OCI-LY3 (cell line): Measurements from ENCODE around the gene CACNA2D1.

ENCODE experiments used
- H2AFZ ChIP-seq: fragments of 200-600, 300-600 bp; shearing (Covaris generic); 2 replicates; pipeline ENCODE4 v1.6.0; 2014; ENCODE audit warnings: antibody characterized with exemption, low read depth, low read length
- H3K27ac ChIP-seq: fragments of 200-600, 300-600 bp; sonication (generic); 2 replicates; pipeline ENCODE4 v1.5.1; 2014; ENCODE audit warnings: mild to moderate bottlenecking, low read length, moderate library complexity, mixed read lengths
- H3K27me3 ChIP-seq: fragments of 200-600, 300-600 bp; sonication (generic); 2 replicates; pipeline ENCODE4 v1.6.1; 2014; ENCODE audit warnings: low read depth, low read length, mixed read lengths
- H3K36me3 ChIP-seq: fragments of 200-600, 300-600 bp; sonication (generic); replicated peaks from 2 replicates; pipeline ENCODE3; 2014; ENCODE audit warnings: low read depth, low read length, mixed read lengths
- H3K4me1 ChIP-seq: fragments of 300-600, 200-600 bp; sonication (generic); 2 replicates; pipeline ENCODE4 v1.6.1; 2014; ENCODE audit warnings: low read length, mixed read lengths
- H3K4me2 ChIP-seq: fragments of 200-600, 300-600 bp; sonication (generic); 2 replicates; pipeline ENCODE4 v1.6.1; 2014; ENCODE audit warnings: low read length, mixed read lengths
- H3K4me3 ChIP-seq: fragments of 300-600, 200-600 bp; sonication (generic); 2 replicates; pipeline ENCODE4 v1.5.1; 2014; ENCODE audit warnings: antibody characterized with exemption, mild to moderate bottlenecking, low read length, moderate library complexity
- H3K79me2 ChIP-seq: fragments of 300-600, 200-600 bp; shearing (Covaris generic); 2 replicates; pipeline ENCODE4 v1.6.1; 2014; ENCODE audit warnings: mild to moderate bottlenecking, low read length, mixed read lengths
- H3K9ac ChIP-seq: fragments of 300-600, 200-600 bp; shearing (Covaris generic); 2 replicates; pipeline ENCODE4 v1.6.0; 2014; ENCODE audit warnings: mild to moderate bottlenecking, low read length, moderate library complexity
- H3K9me3 ChIP-seq: fragments of 200-600, 300-600 bp; shearing (Covaris generic); 2 replicates; pipeline ENCODE4 v1.6.1; 2014; ENCODE audit warnings: low read length, mixed read lengths; ENCODE audit not compliant: insufficient read depth
- H4K20me1 ChIP-seq: fragments of 200-600, 300-600 bp; sonication (generic); 2 replicates; pipeline ENCODE4 v1.6.1; 2016; ENCODE audit warnings: low read length, mixed read lengths; ENCODE audit not compliant: insufficient read depth
- EZH2phosphoT487 ChIP-seq: fragments of 200-600 bp; shearing (Covaris generic); IDR thresholded peaks from 2 replicates; pipeline ENCODE4 v1.6.1; 2018; ENCODE audit warnings: antibody characterized with exemption, mixed run types, low read depth
- TF ChIP-seq, protein P1 (sequence below): fragments of 200-600, 300-600 bp; sonication (generic); IDR thresholded peaks from 2 replicates; pipeline ENCODE4 v1.5.1; 2014; ENCODE audit warnings: antibody characterized with exemption, low read length, low read depth

The CACNA2D1 gene

DNA sequence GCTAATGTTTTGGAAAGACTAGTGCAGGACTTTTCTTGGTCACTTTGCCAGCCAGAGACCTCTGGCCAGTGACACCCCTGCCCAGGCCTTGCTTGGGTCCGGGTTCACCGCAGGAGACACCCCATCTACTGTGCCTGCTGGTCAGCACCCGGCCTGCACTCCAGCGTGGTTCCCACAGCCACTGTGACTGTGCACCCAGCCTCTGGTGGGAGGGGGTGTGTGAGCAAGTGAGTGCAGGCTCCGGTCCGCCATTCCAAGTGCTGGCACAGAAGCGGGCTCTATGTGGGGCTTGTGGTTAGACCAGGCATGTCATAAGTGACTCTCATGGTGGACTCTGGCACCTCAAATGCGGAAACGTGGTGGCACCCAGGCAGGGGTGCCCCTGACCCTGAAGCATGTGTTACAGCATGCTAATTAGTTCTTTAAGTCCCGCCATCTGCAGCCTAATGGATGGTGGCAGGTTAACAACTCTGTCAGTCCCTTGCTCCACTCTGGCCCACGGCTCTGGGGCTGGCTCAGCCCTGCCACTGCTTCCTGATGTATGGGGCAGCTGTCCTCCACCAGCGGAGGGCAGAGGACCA, 361.8 kb downstream of the CACNA2D1 start:
- Histone ChIP-seq H3K4me1 (peaks cover 36% of the 10 kb centered on the region), H3K36me3 (no peaks in the 10 kb centered on the region), H3K9me3 (no peaks in the 10 kb centered on the region), H3K27me3 (no peaks in the 10 kb centered on the region), H3K9ac (no peak overlapping the region), H3K27ac (no peak overlapping the region), H3K4me2 (no peak overlapping the region), H2AFZ (no peak overlapping the region), H3K79me2 (no peaks in the 10 kb centered on the region), H4K20me1 (no peaks in the 10 kb centered on the region), H3K4me3 (no peak overlapping the region)
- no peak for TF ChIP-seq EZH2phosphoT487
- TF ChIP-seq, protein P1, sequence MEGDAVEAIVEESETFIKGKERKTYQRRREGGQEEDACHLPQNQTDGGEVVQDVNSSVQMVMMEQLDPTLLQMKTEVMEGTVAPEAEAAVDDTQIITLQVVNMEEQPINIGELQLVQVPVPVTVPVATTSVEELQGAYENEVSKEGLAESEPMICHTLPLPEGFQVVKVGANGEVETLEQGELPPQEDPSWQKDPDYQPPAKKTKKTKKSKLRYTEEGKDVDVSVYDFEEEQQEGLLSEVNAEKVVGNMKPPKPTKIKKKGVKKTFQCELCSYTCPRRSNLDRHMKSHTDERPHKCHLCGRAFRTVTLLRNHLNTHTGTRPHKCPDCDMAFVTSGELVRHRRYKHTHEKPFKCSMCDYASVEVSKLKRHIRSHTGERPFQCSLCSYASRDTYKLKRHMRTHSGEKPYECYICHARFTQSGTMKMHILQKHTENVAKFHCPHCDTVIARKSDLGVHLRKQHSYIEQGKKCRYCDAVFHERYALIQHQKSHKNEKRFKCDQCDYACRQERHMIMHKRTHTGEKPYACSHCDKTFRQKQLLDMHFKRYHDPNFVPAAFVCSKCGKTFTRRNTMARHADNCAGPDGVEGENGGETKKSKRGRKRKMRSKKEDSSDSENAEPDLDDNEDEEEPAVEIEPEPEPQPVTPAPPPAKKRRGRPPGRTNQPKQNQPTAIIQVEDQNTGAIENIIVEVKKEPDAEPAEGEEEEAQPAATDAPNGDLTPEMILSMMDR: no peak

DNA sequence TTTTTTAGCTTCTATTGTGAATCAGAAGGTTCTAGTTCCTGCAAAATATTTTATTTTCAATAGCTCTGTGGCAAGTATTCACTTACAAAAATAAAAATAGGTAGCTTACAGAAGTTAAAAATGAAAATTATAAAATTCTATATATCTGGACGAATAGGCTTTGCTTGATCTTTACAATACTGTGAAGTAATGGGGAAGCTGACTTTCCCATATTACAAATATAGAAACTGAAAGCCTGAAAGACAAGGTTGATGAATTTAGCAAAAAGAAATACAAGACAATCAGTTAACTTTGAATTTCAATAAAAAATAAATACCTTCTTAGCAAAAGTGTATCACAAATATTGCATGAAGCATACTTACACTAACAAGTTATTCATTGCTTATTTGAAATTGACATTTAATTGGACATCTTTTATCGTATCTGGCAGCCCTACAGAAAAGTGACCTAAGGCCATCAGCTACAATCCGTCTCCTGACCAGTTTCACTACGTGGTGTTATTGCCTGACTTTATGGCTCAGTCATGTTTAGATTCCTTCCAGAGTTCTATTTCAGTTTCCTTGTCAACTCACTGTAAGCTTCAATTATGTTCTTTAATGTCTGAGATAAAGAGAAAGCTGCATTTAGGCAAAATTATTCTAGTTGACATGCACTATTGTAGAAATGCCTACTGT, 363.2 kb downstream of the CACNA2D1 start:
- peak overlapping the region; percentile 45 for H3K4me3 ChIP-seq
- H3K9ac ChIP-seq: peak overlapping the region; percentile 8; the same call in 1 of the 2 replicates
- H3K9me3 ChIP-seq: no peaks in the 10 kb centered on the region
- peak overlapping the region; percentile 58 for H3K4me2 ChIP-seq
- no peak overlapping the region for H2AFZ ChIP-seq
- peaks cover 36% of the 10 kb centered on the region for H3K4me1 ChIP-seq
- H4K20me1 ChIP-seq: no peaks in the 10 kb centered on the region
- peak overlapping the region; percentile 30 for H3K27ac ChIP-seq
- no peaks in the 10 kb centered on the region for H3K27me3 ChIP-seq
- peaks cover 4% of the 10 kb centered on the region for H3K36me3 ChIP-seq
- H3K79me2 ChIP-seq: no peaks in the 10 kb centered on the region
- TF ChIP-seq, protein P1: no peak
- no peak for TF ChIP-seq EZH2phosphoT487

DNA sequence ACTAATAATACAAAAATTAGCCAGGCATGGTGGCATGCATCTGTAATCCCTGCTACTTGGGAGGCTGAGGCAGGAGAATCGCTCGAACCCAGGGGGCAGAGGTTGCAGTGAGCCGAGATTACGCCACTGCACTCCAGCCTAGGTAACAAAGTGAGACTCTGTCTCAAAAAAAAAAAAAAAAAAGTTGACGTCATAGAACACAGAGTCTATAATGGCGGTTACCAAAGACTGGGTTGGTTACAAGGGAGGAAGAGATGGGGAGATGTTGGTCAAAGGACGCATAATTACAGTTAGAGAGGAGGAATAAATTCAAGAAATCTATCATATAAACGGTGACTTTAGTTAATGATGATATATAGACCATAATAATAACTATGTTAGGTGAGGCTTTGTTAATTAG, 364.1 kb downstream of the CACNA2D1 start:
- H2AFZ ChIP-seq: no peak overlapping the region
- no peak overlapping the region for H3K9ac ChIP-seq
- H3K4me1 ChIP-seq: peaks cover 36% of the 10 kb centered on the region
- peak overlapping the region; percentile 63 for H3K27ac ChIP-seq
- TF ChIP-seq, protein P1: no peak
- TF ChIP-seq EZH2phosphoT487: no peak
- no peaks in the 10 kb centered on the region for H4K20me1 ChIP-seq
- no peaks in the 10 kb centered on the region for H3K79me2 ChIP-seq
- H3K27me3 ChIP-seq: no peaks in the 10 kb centered on the region
- peak overlapping the region; percentile 63 for H3K4me2 ChIP-seq
- H3K9me3 ChIP-seq: no peaks in the 10 kb centered on the region
- H3K4me3 ChIP-seq: no peak overlapping the region
- peaks cover 4% of the 10 kb centered on the region for H3K36me3 ChIP-seq

DNA sequence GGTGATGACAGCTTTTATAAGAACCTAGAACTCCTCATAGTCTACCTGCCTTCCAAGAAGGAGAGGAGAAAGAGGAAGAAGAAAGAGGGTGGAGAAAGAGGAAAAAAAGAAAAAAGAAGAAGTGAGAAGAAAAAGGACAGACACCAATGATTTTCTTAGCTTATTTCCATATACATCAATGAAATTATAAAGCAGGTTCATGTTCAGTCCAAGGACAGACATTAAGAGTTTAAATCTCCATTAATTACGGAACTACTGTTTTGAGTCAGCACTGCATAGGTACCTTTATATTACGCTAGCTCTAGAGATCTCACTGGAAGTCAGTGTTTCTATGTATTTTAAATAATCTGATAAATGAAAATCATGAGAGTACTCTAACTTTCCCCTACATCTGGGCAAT, 364.8 kb downstream of the CACNA2D1 start:
- H3K4me3 ChIP-seq: peak overlapping the region; percentile 37; the same call in 1 of the 2 replicates
- H3K27me3 ChIP-seq: no peaks in the 10 kb centered on the region
- H3K9ac ChIP-seq: no peak overlapping the region; the same call in 1 of the 2 replicates
- peaks cover 36% of the 10 kb centered on the region for H3K4me1 ChIP-seq
- no peaks in the 10 kb centered on the region for H3K79me2 ChIP-seq
- H3K4me2 ChIP-seq: peak overlapping the region; percentile 63
- TF ChIP-seq, protein P1: no peak
- H4K20me1 ChIP-seq: no peaks in the 10 kb centered on the region
- no peak overlapping the region for H2AFZ ChIP-seq
- no peaks in the 10 kb centered on the region for H3K9me3 ChIP-seq
- peak overlapping the region; percentile 63 for H3K27ac ChIP-seq
- peaks cover 4% of the 10 kb centered on the region for H3K36me3 ChIP-seq
